CD4-positive, alpha-beta T cell treated with Interleukin-10 for 1 hour (primary cell): ENCODE results near the gene FBLN2.

Experiments
- DNase-seq: peaks from one replicate; pipeline ENCODE4 v3.0.0-alpha.2; 2020

Gene FBLN2

GRCh38 chr3:13651775-13652428 is 103.0 kb downstream of the FBLN2 start:
- DNase-seq = no peak

GRCh38 chr3:13652728-13653127 is 103.8 kb downstream of the FBLN2 start:
- DNase-seq = no peak

DNA sequence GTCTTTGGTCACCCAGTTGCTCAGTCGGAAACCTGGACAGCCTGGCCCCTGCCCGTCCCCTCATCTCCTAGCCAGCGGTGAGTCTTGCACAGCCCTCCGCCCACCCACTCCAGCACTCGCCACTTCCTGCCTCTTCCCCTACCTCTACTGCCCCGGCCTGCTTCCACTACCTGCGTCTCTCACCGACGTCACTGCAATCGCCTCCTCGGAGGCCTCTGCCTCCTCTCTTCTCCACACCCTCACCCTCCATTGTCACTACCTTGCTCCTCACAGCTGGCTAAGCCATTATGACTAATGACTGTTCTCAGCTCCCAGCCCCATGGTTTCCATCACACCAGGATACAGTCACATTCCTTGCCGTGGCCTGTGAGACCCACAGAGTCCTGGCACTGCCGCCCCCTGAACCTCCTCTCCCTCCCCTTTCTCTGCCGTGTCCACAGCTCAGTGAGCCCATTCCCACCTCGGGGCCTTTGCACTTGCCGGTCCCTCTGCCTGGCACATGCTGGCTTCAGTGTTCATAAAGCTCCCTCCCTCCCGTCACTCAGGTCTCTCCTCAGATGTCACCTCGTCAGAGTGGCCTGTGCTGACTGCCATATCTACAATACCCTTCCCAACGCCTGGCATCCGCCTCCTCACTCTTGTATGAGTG is 104.8 kb downstream of the FBLN2 start:
- DNase-seq = no peak

DNA sequence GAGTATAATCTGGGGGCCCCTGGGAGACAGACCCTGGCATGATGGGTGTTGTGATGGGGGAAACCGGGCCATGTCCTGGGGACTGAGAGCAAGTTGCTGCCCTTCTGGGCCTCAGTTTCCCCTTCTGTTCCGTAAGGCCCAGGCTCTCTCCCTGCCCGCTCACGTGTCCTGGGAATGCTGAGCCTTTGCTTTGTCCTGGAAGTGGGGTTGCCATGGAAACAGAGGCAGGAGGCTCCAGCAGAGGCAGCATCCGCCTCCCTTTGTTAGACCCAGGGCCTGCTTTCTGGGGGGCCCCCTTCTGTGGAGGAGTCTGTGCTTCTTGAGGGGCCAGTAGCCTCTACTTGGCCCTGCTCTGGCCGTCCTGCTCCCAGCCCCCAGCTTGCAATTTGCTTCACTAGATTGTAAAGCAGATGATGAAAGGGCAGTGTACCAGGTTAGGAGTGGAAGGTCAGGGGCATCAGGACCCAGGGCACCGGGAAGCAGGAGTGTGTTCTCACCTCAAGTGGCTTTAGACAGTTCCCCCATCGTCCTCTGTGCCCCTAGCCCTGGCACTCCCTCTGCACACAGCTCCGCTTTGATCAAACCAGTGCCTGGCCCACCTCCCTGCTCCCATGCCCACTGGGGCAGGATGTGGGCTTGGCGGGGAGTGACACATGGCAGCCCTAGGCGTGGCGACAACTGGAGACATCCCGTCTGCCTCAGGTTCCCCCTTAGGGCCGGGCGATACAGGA is 105.6 kb downstream of the FBLN2 start:
- DNase-seq = peak; percentile 40

GRCh38 chr3:13655061-13655913 is 106.4 kb downstream of the FBLN2 start:
- peak; percentile 24 for DNase-seq

DNA sequence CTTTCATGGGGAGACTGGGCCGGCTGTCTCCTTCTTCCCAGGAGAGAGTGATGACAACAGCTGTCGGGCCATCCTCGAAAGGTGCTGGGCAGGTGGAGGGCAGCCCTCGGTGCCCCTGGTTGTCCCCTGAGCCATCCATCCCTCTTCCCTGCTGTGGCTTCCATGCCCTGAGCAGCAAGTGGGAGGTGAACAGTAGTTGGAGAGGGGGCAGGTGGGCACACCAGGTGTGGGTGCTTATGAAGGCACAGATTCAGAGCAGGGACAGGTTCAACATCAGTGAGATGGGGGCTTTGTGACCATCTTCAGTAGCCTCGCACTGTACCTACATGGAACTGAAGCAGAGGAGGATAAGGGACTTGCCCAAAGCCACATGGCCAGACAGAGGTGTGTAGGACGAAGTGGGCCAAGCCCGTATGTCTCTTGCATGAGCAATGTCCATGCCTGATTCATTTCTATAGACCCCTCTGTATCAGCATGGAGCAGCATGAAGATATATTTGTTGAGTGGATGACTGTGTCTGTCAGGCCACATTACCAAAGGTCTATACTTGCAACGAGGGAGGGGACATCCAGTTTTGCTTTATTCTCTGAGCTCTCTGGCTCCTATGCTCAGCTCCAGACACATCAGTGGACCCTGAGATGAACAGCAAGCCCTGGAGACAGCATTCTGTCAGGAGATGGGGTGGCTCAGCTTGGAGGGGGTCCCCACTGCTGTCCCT is 107.8 kb downstream of the FBLN2 start:
- DNase-seq = no peak

- DNase-seq = peak; percentile 76
Measured at GRCh38 chr3:13657660-13658435, 108.9 kb downstream of the FBLN2 start.

DNA sequence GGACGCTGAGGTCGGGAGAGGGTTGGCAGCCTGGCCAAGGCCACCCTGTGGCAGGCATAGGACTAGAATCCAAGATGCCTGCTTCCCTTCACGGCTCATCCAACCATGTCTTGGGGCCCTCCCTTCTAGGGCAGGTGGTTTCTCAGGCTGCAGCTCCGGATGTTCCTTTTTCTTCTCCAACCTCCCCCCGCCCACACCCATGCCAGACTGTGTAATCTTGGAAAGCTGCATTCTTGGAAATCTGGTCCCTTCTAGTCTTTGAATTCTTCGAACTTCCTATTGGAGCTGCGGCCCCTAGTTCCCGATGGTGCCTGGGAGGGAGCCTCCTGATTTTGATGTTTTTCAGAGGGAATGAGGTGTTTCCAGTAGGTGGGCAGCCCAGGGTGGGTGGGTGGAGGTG is 109.8 kb downstream of the FBLN2 start:
- no peak for DNase-seq

- DNase-seq = no peak
Measured at GRCh38 chr3:13659221-13659969, 110.5 kb downstream of the FBLN2 start.

GRCh38 chr3:13660042-13660874 is 111.3 kb downstream of the FBLN2 start:
- DNase-seq = no peak

- DNase-seq = no peak
Measured at GRCh38 chr3:13661121-13661520, 112.2 kb downstream of the FBLN2 start.

- no peak for DNase-seq
Measured at GRCh38 chr3:13662238-13662847, 113.4 kb downstream of the FBLN2 start.

DNA sequence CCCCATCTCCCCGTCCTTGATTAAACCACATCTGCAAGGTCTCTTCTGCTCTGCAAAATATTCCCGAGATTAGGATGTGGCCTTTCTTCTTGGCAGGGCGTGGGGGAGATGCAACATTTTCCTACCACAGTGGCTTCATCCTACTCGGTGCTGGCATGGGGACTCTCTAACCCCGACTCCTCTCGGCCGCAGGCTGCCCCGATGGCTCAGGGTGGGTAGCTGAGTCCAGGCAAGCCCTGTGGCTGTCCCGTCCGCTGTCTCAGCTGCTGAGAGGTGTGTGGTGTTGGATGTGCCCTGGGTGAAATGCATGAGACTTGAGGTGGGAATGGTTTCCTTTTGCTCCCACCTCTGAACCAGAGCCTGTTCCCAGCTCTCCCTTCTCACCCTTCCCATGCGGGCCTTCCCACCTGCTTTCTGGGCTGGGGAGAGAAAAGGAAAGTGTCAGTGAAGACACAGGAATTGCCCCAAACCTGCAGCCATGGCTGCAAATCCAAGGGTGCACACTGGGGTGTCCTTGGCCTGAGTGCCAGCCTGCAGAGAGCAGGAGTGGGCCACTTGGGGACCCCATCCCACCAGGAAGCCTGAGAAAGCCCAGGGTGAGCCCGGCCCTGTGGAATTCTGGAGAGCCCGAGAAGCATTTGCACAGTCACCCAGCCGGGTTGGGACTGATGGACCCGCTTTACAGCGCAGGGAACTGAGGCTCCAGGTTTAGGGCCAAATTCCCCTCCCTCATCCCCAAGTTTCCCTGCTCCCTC is 115.0 kb downstream of the FBLN2 start:
- no peak for DNase-seq

DNA sequence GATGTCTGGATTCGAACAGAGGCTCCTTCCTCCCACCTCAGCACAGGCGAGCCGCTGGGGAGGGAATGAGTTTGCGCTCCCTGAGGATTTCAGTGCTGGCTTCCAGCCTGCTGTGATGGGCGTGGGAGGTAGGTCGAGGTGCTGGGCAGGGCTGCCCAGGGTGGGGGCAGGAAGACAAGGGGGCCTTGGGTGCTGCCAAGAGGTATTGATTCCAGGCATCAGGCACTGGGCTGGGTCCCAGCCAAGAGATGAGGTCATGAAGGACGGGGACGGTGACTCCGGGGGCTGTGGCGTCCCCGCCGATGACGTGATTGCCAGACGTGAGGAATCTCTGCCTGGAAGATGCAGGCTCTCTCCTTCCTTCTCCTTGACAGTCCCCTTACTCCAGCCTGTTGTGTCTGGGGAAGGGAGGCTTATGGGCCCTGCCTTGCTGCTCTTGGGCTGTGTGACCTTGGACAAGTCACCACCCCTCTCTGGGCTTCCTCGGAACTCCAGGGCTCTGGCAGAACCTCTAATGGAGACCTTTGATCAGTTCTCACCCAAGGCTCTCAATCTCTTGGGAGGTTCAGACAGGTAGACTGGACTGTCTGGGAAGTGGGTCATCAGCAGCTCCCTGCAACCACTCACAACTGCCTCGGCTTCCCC is 116.8 kb downstream of the FBLN2 start:
- DNase-seq = no peak

DNA sequence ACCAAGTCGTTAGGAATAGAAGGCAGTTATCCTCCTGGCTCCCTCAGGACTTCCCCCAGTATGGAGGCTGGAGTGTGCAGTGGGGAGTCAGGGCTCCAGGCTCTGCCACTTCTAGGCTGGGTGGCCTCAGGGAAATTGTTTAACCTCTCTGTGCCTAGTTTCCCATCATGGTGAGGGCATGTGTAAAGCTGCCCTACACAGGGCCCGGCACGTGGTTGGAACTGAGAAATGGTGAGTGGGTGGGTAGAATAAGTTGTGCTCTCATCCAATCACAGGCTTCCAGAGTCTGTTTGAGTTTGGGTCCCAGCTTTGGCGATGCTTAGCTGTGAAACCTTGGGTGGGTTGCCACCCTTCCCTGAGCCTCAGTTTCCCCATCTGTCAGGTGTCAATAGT is 117.3 kb downstream of the FBLN2 start:
- DNase-seq = no peak

- no peak for DNase-seq
Measured at GRCh38 chr3:13666781-13667709, 118.1 kb downstream of the FBLN2 start.

DNA sequence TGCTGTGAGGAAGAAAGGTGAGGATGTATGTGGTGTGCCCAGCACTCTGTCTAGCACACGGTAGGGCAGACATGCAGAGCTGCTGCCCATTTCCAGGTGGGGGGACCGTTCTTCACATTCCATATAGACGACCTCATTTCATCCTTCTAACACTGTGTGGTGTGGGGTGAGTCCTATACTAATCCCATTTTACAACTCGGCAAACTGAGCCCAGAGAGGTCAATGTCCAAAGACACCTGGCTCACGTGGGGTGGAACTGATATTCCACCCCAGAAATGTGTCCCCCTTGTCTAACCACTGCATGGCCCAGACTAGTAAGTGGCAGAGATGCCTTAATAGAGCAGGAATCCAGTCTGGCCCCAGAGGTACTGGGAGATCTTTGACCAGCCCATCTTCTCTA is 119.2 kb downstream of the FBLN2 start:
- no peak for DNase-seq
